GM06990 (cell line): ENCODE results near the gene SNTB2.

ENCODE experiments used
- DNase-seq: peaks from one replicate; pipeline ENCODE4 v3.0.0-alpha.2; 2011; ENCODE audit not compliant: insufficient read length; ENCODE audit errors: extremely low read depth
- H3K27me3 ChIP-seq: replicated peaks from 2 replicates; pipeline ENCODE4 v1.6.0; 2011; ENCODE audit warnings: low read length; ENCODE audit not compliant: control insufficient read depth, insufficient read depth
- H3K36me3 ChIP-seq: 2 replicates; pipeline ENCODE4 v1.5.1; 2011; ENCODE audit warnings: low read length; ENCODE audit not compliant: control insufficient read depth, insufficient read depth
- H3K4me3 ChIP-seq: replicated peaks from 2 replicates; pipeline ENCODE4 v1.5.1; 2011; ENCODE audit warnings: low read depth, mild to moderate bottlenecking, control low read depth, low read length
- CTCF ChIP-seq: IDR thresholded peaks from 2 replicates; pipeline ENCODE4 v1.5.1; 2011; ENCODE audit warnings: low read length, control low read depth, mild to moderate bottlenecking, inconsistent platforms; ENCODE audit not compliant: insufficient read depth, poor library complexity, severe bottlenecking

SNTB2 gene

DNA sequence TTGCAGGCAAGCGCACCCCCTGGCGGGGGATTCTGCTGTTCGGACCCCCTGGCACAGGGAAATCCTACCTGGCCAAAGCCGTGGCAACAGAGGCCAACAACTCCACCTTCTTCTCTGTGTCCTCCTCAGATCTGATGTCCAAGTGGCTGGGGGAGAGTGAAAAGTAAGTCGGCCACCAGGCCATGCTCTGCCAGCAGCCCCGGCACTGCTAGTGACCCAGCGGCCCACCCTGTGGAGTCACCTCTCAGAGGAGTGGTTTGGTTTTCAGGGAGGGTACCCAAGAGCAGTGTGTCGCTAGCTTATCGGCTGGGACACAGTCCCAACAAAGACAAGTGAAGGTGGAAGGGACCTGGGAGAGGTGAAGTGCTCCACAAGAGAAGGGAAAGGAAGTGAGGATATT is 132.4 kb downstream of the SNTB2 start:
- TF ChIP-seq CTCF: no peak
- H3K36me3 ChIP-seq: peaks cover 68% of the 10 kb centered on the region
- no peaks in the 10 kb centered on the region for H3K27me3 ChIP-seq
- DNase-seq: no peak
- H3K4me3 ChIP-seq: no peak overlapping the region

GRCh38 chr16:69319826-69320739 is 133.1 kb downstream of the SNTB2 start:
- no peak for DNase-seq
- Histone ChIP-seq H3K27me3 (no peaks in the 10 kb centered on the region), H3K36me3 (peaks cover 71% of the 10 kb centered on the region), H3K4me3 (no peak overlapping the region)
- TF ChIP-seq CTCF: no peak

- Histone ChIP-seq H3K36me3 (peaks cover 68% of the 10 kb centered on the region), H3K27me3 (no peaks in the 10 kb centered on the region), H3K4me3 (no peak overlapping the region)
- no peak for TF ChIP-seq CTCF
- DNase-seq: no peak
Observed at GRCh38 chr16:69320740-69321073, 133.7 kb downstream of the SNTB2 start.

DNA sequence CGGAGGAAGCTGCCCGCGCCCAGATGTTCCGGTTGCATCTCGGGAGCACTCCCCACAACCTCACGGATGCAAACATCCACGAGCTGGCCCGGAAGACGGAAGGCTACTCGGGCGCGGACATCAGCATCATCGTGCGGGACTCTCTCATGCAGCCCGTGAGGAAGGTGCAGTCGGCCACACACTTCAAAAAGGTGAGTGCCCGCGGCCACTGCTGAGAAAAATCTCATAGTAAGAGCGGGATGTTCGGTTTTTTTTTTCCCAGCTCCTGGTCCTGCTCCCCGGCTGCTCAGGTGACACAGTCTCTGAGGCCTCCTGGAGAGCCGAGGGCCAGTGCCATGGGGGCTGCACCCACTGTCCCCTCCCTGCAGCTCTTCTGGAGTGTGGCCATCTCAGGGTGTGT is 134.1 kb downstream of the SNTB2 start:
- H3K27me3 ChIP-seq: no peaks in the 10 kb centered on the region
- no peak for TF ChIP-seq CTCF
- H3K4me3 ChIP-seq: no peak overlapping the region
- no peak for DNase-seq
- H3K36me3 ChIP-seq: peaks cover 69% of the 10 kb centered on the region

- Histone ChIP-seq H3K27me3 (no peaks in the 10 kb centered on the region), H3K4me3 (no peak overlapping the region), H3K36me3 (peaks cover 62% of the 10 kb centered on the region)
- DNase-seq: no peak
- no peak for TF ChIP-seq CTCF
Observed at GRCh38 chr16:69322343-69322742, 135.4 kb downstream of the SNTB2 start.
